Liver (tissue), 9 donors: ENCODE results near the gene SBF2. TPM values are rescaled to one million over a fixed set of nuclear protein-coding genes. Genes with fewer than 3 reads are reported as not detected.

ENCODE experiments used
- DNase-seq: peaks from one replicate; pipeline ENCODE4 v3.0.0-alpha.2; 2017; ENCODE audit warnings: low spot score
- H3K27ac ChIP-seq, 2 donors: one replicate each; pipeline ENCODE4 v1.7.0; 2013; ENCODE audit warnings: inconsistent platforms in 2 of 2, low read length in 2 of 2, control low read depth in 1 of 2, low read depth in 1 of 2, mild to moderate bottlenecking in 1 of 2
- H3K27me3 ChIP-seq, 4 donors: one replicate each; pipeline versions ENCODE4 v1.6.1 to v1.7.0; 2013; ENCODE audit warnings: low read length in 3 of 4, inconsistent platforms in 1 of 4, mild to moderate bottlenecking in 1 of 4, moderate library complexity in 1 of 4; ENCODE audit not compliant: control insufficient read depth in 4 of 4, insufficient read depth in 4 of 4
- H3K36me3 ChIP-seq, 4 donors: one replicate each; pipeline versions ENCODE4 v1.6.1 to v1.7.0; 2013; ENCODE audit warnings: low read length in 3 of 4, mild to moderate bottlenecking in 3 of 4, low read depth in 1 of 4, moderate library complexity in 1 of 4; ENCODE audit not compliant: control insufficient read depth in 4 of 4, insufficient read depth in 3 of 4
- H3K4me1 ChIP-seq, 4 donors: one replicate each; pipeline versions ENCODE4 v1.6.1 to v1.7.0; 2013; ENCODE audit warnings: low read length in 3 of 4, mild to moderate bottlenecking in 3 of 4, moderate library complexity in 1 of 4; ENCODE audit not compliant: control insufficient read depth in 4 of 4, insufficient read depth in 4 of 4
- H3K4me3 ChIP-seq, 3 donors: one replicate each; pipeline versions ENCODE4 v1.6.1 to v1.7.0; 2013; ENCODE audit warnings: low read length in 3 of 3, control low read depth in 1 of 3, low read depth in 1 of 3, mild to moderate bottlenecking in 1 of 3
- H3K9ac ChIP-seq, 2 donors: one replicate each; pipeline ENCODE4 v1.7.0; 2013; ENCODE audit warnings: low read length in 2 of 2, mild to moderate bottlenecking in 2 of 2, moderate library complexity in 2 of 2, control low read depth in 1 of 2, low read depth in 1 of 2
- H3K9me3 ChIP-seq, 4 donors: one replicate each; pipeline versions ENCODE4 v1.6.1 to v1.7.0; 2013; ENCODE audit warnings: low read length in 3 of 4; ENCODE audit not compliant: control insufficient read depth in 4 of 4
- EGR1 ChIP-seq, 2 donors: IDR thresholded peaks; 2 replicates each; pipeline ENCODE4 v1.6.1; 2016 to 2018; ENCODE audit warnings: antibody characterized with exemption in 2 of 2, low read depth in 2 of 2
- FOXA1 ChIP-seq: IDR thresholded peaks from 2 replicates; pipeline ENCODE4 v1.6.1; 2016; ENCODE audit warnings: antibody characterized with exemption
- FOXA2 ChIP-seq: IDR thresholded peaks from 2 replicates; pipeline ENCODE4 v1.6.1; 2016; ENCODE audit warnings: antibody characterized with exemption
- GABPA ChIP-seq, 2 donors: IDR thresholded peaks in 1 of 2; conservative IDR thresholded peaks in 1 of 2; 2 replicates each; pipeline ENCODE4 v1.6.1; 2016; ENCODE audit warnings: antibody characterized with exemption in 2 of 2, mild to moderate bottlenecking in 1 of 2, moderate library complexity in 1 of 2
- HNF4A ChIP-seq, 2 donors: conservative IDR thresholded peaks; 2 replicates each; pipeline ENCODE4 v1.6.1; 2016; ENCODE audit warnings: antibody characterized with exemption in 2 of 2, mild to moderate bottlenecking in 2 of 2
- HNF4G ChIP-seq: IDR thresholded peaks from 2 replicates; pipeline ENCODE4 v1.6.1; 2016; ENCODE audit warnings: antibody characterized with exemption
- JUND ChIP-seq, 2 donors: IDR thresholded peaks; 2 replicates each; pipeline ENCODE4 v1.6.1; 2016; ENCODE audit warnings: antibody characterized with exemption in 2 of 2
- NR2F2 ChIP-seq: IDR thresholded peaks from 2 replicates; pipeline ENCODE4 v1.6.1; 2016; ENCODE audit warnings: antibody characterized with exemption
- RAD21 ChIP-seq, 2 donors: IDR thresholded peaks; 2 replicates each; pipeline ENCODE4 v1.6.1; 2016; ENCODE audit warnings: antibody characterized with exemption in 2 of 2, mild to moderate bottlenecking in 2 of 2
- RXRA ChIP-seq, 2 donors: IDR thresholded peaks; 2 replicates each; pipeline ENCODE4 v1.6.1; 2017 to 2018; ENCODE audit warnings: antibody characterized with exemption in 2 of 2, mild to moderate bottlenecking in 1 of 2
- SP1 ChIP-seq: IDR thresholded peaks from 2 replicates; pipeline ENCODE4 v1.6.1; 2018; ENCODE audit warnings: antibody characterized with exemption, mild to moderate bottlenecking
- TAF1 ChIP-seq: conservative IDR thresholded peaks from 2 replicates; pipeline ENCODE4 v1.6.1; 2016; ENCODE audit warnings: antibody characterized with exemption, mild to moderate bottlenecking
- YY1 ChIP-seq: IDR thresholded peaks from 2 replicates; pipeline ENCODE4 v1.6.1; 2016; ENCODE audit warnings: antibody characterized with exemption, mild to moderate bottlenecking
- WGBS: extraction: QIAGEN DNeasy Blood & Tissue Kit; methylation state at CpG from one replicate; pipeline ENCODE4 v1.1.7; 2013; 5-methylcytosine and 5-hydroxymethylcytosine counted together
- polyA plus RNA-seq, 2 donors: library from polyadenylated mRNA; stranded (reverse) in 1 of 2; unstranded in 1 of 2; fragments of 200-250 nt in 1 of 2; fragments of >200 nt in 1 of 2; fragmentation: Nextera tagmentation in 1 of 2; extraction: Ambion mirVana in 1 of 2; gene quantifications; one replicate each; pipeline versions ENCODE4 v1.2.1 to v1.2.3, GENCODE V29; 2013 to 2015
- total RNA-seq, 2 donors: library from RNA; depleted of rRNA; stranded (reverse); fragments of >200 nt; gene quantifications; one replicate each; pipeline ENCODE4 v1.2.3, GENCODE V29; 2014
- TF ChIP-seq, protein P1 (sequence below): IDR thresholded peaks from 2 replicates; pipeline ENCODE4 v1.6.1; 2016; ENCODE audit warnings: antibody characterized with exemption
- TF ChIP-seq, protein P2 (sequence below): IDR thresholded peaks from 2 replicates; pipeline ENCODE4 v1.6.1; 2016; ENCODE audit warnings: antibody characterized with exemption, mild to moderate bottlenecking
- TF ChIP-seq, protein P3 (sequence below): IDR thresholded peaks from 2 replicates; pipeline ENCODE4 v1.6.1; 2016; ENCODE audit warnings: antibody characterized with exemption
- TF ChIP-seq, protein P4 (sequence below): fragments of 150-350 bp; IDR thresholded peaks from 2 replicates; pipeline ENCODE4 v1.5.1; 2017; ENCODE audit warnings: improper control_type of control experiment, low read depth, low read length; ENCODE audit not compliant: missing input control
- TF ChIP-seq, protein P5 (sequence below): IDR thresholded peaks from 2 replicates; pipeline ENCODE4 v1.6.1; 2016; ENCODE audit warnings: antibody characterized with exemption
- donor health status: healthy.
- donor health status: healthy.
- donor health status: healthy.
- donor health status: healthy.
- donor health status: healthy.

Gene SBF2
- total and polyA plus RNA-seq, 4 donors = 7.5 to 31.3 (median 14.7) TPM

DNA sequence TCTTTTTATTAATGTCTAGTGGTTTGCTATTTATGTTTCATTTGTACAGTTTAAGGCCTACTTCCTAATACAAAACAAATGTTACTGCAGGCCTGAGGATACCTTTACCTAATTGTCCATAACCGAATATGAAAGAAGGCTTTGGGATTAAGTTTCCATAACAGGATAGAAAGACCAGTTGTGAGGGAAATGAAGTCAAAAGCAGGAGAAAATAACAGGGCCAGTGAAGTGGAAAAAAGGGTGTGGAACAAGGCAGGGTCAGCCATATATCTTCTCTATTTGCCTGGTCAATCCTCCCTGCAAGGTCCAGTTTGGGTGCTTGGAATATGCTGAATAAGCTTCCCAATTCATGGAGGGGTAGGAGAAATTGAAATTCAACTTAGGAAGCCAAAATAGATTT, 418.6 kb downstream of the SBF2 start:
- no peaks in the 10 kb centered on the region for H3K27me3 ChIP-seq
- H3K4me1 ChIP-seq = peaks cover 0 to 2% (median 0%) of the 10 kb centered on the region in 4 donors
- no peak for TF ChIP-seq HNF4G
- TF ChIP-seq FOXA1 = no peak
- TF ChIP-seq, protein P1, sequence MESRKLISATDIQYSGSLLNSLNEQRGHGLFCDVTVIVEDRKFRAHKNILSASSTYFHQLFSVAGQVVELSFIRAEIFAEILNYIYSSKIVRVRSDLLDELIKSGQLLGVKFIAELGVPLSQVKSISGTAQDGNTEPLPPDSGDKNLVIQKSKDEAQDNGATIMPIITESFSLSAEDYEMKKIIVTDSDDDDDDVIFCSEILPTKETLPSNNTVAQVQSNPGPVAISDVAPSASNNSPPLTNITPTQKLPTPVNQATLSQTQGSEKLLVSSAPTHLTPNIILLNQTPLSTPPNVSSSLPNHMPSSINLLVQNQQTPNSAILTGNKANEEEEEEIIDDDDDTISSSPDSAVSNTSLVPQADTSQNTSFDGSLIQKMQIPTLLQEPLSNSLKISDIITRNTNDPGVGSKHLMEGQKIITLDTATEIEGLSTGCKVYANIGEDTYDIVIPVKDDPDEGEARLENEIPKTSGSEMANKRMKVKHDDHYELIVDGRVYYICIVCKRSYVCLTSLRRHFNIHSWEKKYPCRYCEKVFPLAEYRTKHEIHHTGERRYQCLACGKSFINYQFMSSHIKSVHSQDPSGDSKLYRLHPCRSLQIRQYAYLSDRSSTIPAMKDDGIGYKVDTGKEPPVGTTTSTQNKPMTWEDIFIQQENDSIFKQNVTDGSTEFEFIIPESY = no peak
- TF ChIP-seq, protein P2, sequence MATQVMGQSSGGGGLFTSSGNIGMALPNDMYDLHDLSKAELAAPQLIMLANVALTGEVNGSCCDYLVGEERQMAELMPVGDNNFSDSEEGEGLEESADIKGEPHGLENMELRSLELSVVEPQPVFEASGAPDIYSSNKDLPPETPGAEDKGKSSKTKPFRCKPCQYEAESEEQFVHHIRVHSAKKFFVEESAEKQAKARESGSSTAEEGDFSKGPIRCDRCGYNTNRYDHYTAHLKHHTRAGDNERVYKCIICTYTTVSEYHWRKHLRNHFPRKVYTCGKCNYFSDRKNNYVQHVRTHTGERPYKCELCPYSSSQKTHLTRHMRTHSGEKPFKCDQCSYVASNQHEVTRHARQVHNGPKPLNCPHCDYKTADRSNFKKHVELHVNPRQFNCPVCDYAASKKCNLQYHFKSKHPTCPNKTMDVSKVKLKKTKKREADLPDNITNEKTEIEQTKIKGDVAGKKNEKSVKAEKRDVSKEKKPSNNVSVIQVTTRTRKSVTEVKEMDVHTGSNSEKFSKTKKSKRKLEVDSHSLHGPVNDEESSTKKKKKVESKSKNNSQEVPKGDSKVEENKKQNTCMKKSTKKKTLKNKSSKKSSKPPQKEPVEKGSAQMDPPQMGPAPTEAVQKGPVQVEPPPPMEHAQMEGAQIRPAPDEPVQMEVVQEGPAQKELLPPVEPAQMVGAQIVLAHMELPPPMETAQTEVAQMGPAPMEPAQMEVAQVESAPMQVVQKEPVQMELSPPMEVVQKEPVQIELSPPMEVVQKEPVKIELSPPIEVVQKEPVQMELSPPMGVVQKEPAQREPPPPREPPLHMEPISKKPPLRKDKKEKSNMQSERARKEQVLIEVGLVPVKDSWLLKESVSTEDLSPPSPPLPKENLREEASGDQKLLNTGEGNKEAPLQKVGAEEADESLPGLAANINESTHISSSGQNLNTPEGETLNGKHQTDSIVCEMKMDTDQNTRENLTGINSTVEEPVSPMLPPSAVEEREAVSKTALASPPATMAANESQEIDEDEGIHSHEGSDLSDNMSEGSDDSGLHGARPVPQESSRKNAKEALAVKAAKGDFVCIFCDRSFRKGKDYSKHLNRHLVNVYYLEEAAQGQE = no peak
- no peak for TF ChIP-seq NR2F2
- no peak for TF ChIP-seq FOXA2
- no peak for TF ChIP-seq TAF1
- TF ChIP-seq, protein P3, sequence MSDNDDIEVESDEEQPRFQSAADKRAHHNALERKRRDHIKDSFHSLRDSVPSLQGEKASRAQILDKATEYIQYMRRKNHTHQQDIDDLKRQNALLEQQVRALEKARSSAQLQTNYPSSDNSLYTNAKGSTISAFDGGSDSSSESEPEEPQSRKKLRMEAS = no peak
- TF ChIP-seq, protein P4, sequence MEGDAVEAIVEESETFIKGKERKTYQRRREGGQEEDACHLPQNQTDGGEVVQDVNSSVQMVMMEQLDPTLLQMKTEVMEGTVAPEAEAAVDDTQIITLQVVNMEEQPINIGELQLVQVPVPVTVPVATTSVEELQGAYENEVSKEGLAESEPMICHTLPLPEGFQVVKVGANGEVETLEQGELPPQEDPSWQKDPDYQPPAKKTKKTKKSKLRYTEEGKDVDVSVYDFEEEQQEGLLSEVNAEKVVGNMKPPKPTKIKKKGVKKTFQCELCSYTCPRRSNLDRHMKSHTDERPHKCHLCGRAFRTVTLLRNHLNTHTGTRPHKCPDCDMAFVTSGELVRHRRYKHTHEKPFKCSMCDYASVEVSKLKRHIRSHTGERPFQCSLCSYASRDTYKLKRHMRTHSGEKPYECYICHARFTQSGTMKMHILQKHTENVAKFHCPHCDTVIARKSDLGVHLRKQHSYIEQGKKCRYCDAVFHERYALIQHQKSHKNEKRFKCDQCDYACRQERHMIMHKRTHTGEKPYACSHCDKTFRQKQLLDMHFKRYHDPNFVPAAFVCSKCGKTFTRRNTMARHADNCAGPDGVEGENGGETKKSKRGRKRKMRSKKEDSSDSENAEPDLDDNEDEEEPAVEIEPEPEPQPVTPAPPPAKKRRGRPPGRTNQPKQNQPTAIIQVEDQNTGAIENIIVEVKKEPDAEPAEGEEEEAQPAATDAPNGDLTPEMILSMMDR = no peak
- TF ChIP-seq YY1 = no peak
- TF ChIP-seq RXRA (IDR thresholded peaks at IDR 0.05) = no peak
- TF ChIP-seq EGR1 (IDR thresholded peaks at IDR 0.05; ENCODE audit: low read depth in 2 of 2) = no peak
- WGBS = 93% methylated on average over 1 of the region's 1 CpG
- no peak overlapping the region for H3K27ac ChIP-seq
- H3K4me3 ChIP-seq = no peak overlapping the region
- no peak overlapping the region for H3K9ac ChIP-seq
- no peak for DNase-seq
- H3K9me3 ChIP-seq = no peaks in the 10 kb centered on the region
- H3K36me3 ChIP-seq = no peaks in the 10 kb centered on the region

DNA sequence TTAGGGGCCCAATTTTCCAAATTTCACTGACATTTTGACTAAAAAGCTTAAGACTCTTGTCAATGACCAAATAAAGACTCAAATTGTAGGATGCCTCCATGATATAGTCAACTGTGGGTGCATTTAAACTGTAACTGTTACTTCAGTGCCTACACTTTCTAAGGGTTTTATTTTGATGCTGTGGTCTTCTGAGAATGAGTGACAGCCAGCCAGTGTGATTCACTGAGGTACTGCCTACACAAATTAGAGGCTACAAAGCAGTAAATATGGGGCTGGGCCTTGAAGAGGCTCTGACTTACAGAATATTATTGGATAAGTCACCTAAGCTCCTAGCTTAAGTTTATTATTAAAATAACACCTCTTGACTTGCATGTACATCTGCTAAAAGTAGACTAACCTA, 419.6 kb downstream of the SBF2 start:
- peaks cover 0 to 2% (median 0%) of the 10 kb centered on the region in 4 donors for H3K4me1 ChIP-seq
- H3K9ac ChIP-seq = no peak overlapping the region
- H3K9me3 ChIP-seq = no peaks in the 10 kb centered on the region
- no peak overlapping the region for H3K4me3 ChIP-seq
- H3K27me3 ChIP-seq = no peaks in the 10 kb centered on the region
- H3K27ac ChIP-seq = no peak overlapping the region
- DNase-seq = no peak
- H3K36me3 ChIP-seq = no peaks in the 10 kb centered on the region
- no peak for TF ChIP-seq EGR1 (IDR thresholded peaks at IDR 0.05; ENCODE audit: low read depth in 2 of 2)
- TF ChIP-seq RXRA (IDR thresholded peaks at IDR 0.05) = no peak
- TF ChIP-seq RAD21 (IDR thresholded peaks at IDR 0.05) = no peak
- no peak for TF ChIP-seq JUND (IDR thresholded peaks at IDR 0.05)
- no peak for TF ChIP-seq YY1
- TF ChIP-seq, protein P5, sequence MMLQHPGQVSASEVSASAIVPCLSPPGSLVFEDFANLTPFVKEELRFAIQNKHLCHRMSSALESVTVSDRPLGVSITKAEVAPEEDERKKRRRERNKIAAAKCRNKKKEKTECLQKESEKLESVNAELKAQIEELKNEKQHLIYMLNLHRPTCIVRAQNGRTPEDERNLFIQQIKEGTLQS = no peak
- no peak for TF ChIP-seq SP1
- TF ChIP-seq NR2F2 = no peak
- no peak for TF ChIP-seq FOXA2
- TF ChIP-seq, protein P4 = no peak
- no peak for TF ChIP-seq TAF1
- TF ChIP-seq HNF4A (conservative IDR thresholded peaks at IDR 0.05) = no peak
- TF ChIP-seq HNF4G = no peak
- no peak for TF ChIP-seq FOXA1
- TF ChIP-seq, protein P2 = no peak
- TF ChIP-seq GABPA (IDR thresholded peaks at IDR 0.05 in 1 of 2, conservative IDR thresholded peaks at IDR 0.05 in 1 of 2) = no peak
- TF ChIP-seq, protein P3 = no peak
